HG03095 (cell line): Measurements from ENCODE around the gene UMODL1.
A peak's percentile ranks its signal among the peaks of the same experiment; 100 is the strongest.

ENCODE experiments used
- ATAC-seq: cut with Tn5 transposase; IDR thresholded peaks from one replicate; pipeline ENCODE4 v1.9.1; 2021; ENCODE audit warnings: moderate library complexity; ENCODE audit not compliant: unreplicated experiment

Gene UMODL1

GRCh38 chr21:42058631-42059111, 12.4 kb upstream of the UMODL1 start:
- ATAC-seq = no peak

GRCh38 chr21:42059141-42059540, 12.0 kb upstream of the UMODL1 start:
- no peak for ATAC-seq

DNA sequence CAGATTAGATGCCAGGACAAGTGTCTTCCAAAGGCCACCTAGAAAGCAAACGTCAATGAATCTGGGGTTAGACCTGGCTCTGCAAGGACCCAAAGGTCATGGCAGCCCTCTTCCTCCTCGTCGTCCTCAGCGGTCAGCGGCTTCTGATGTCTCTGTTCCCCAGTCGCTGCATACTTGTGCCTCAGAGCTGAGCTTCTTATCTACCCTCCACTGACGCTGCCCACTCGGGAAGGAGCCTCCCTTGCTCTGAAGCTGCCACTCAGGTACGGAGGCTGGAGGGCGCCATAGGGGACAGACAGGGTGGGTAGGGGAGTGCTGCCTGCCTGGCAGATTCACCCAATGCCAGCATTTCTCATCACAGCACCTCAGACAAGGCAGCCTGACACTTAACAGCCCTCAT, 11.4 kb upstream of the UMODL1 start:
- ATAC-seq = no peak

DNA sequence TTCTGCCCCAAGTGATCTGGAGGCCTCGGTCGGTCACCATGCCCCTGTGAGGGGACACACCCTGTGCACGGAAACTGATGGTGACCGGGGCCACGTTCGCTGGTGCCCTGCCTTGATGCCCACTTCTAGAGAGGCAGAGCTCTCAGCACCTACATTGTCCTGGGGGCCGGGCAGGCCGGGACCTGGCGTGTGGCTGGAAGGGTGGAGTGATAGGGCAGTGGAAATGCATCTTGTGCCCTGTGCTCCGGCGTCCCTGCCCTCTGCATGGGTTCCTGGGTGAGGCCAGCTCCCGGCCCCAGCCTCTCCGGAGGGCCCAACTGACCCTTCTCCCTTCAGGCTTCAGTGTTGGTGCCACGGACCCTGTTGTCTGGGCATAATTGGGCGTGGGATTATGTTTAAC, 11.0 kb upstream of the UMODL1 start:
- no peak for ATAC-seq

GRCh38 chr21:42061195-42061985, 9.7 kb upstream of the UMODL1 start:
- ATAC-seq = peak; percentile 48

DNA sequence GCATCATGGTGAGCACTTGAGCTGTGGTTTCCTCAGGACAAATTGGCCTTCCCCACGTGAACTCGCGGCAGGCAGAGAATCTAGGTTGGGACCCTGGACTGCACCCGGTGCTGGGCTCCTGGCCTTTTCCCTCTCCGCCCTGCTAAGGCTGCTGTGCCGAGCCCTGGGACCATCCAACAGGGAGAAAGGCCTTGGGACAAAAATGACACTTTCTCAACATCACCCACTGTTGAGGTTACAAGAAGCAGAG, 9.2 kb upstream of the UMODL1 start:
- no peak for ATAC-seq

GRCh38 chr21:42062236-42063022, 8.7 kb upstream of the UMODL1 start:
- peak; percentile 42 for ATAC-seq

- no peak for ATAC-seq
Measured at GRCh38 chr21:42063191-42063570, 7.9 kb upstream of the UMODL1 start.

DNA sequence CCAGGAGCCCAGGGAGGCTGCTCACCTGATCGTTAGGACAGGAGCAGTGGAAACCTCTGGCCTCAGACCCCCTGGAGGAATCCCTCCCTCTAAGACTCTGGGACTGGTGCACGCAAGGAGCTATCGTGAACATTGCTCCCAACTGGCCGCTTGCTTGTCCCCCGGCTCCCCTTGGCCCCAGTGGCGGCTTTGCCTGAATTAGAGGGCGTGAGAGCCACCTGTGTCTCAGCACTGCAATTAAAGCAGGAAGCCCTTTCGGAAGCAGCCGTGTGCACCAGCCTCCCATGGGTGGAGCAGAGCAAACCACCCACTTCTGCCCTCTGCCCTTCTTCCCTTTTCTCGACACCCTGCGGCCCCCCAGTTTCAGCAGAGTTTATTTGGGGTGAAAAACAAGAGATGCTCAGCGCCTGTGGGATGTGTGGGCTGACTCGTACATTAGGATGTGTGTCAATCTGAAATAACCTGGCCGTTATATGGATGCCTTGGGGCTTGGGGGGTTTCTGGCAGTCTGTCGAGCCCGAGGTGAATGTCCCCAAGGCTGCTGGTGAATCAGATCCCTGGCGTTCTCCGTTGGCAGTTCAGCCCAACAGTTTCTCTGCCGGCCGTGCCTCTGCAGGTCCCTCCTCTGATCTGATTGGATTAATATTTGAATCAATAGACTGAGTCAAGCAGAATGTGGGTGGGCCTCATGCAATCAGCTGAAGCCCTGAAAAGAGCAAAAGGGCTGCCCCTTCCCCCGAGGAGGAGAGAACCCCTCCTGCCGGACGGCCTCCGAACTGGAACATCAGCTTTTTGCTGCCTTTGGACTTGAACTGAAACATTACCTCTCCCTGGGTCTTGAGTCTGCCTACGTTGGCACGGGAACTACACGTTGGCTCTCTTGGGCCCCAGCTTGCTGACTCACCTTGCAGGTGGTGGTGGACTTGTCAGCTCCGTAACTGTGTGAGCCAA, 7.3 kb upstream of the UMODL1 start:
- no peak for ATAC-seq

DNA sequence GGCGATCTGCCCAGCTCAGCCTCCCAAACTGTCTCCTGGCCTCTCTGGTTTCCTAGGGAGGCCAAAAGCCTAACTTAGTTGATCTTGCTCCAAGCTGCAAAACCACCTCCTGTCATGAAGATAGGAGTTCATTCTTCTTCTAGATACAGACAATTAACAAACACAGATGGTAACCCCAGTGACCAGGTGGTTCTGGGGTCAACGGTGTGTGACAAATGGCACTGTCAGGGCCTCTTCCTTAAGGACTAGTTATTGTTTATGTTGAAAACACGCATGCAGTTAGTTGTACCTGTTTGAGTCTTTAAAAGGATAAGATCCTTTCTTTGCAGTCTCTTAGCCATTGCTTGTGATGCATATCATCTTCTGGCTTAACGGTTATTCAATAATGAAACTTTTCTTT, 4.6 kb upstream of the UMODL1 start:
- ATAC-seq = no peak

GRCh38 chr21:42067531-42068255, 3.4 kb upstream of the UMODL1 start:
- no peak for ATAC-seq

GRCh38 chr21:42068256-42068545, 2.9 kb upstream of the UMODL1 start:
- ATAC-seq = no peak

- ATAC-seq = no peak
Measured at GRCh38 chr21:42068592-42068991, 2.5 kb upstream of the UMODL1 start.

DNA sequence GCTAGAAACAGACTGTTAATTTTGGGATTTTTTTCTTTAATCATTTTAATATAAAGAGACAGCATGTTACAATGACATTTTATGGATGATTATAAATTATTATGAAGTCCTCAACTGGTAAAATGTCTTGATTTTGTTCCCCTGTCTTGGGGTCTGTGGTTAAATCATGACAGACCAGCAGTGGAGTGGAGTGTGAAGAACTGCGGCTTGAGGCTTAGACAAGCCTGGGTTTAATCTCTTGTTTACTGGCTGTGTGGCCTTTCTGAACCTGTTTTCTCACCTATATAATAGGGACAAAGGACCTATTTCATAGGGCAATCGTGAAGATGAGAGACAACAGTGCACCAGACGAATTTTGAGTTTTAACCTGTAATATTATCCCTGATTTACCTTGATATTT, 1.8 kb upstream of the UMODL1 start:
- no peak for ATAC-seq

GRCh38 chr21:42069843-42070242, 1.3 kb upstream of the UMODL1 start:
- ATAC-seq = no peak

DNA sequence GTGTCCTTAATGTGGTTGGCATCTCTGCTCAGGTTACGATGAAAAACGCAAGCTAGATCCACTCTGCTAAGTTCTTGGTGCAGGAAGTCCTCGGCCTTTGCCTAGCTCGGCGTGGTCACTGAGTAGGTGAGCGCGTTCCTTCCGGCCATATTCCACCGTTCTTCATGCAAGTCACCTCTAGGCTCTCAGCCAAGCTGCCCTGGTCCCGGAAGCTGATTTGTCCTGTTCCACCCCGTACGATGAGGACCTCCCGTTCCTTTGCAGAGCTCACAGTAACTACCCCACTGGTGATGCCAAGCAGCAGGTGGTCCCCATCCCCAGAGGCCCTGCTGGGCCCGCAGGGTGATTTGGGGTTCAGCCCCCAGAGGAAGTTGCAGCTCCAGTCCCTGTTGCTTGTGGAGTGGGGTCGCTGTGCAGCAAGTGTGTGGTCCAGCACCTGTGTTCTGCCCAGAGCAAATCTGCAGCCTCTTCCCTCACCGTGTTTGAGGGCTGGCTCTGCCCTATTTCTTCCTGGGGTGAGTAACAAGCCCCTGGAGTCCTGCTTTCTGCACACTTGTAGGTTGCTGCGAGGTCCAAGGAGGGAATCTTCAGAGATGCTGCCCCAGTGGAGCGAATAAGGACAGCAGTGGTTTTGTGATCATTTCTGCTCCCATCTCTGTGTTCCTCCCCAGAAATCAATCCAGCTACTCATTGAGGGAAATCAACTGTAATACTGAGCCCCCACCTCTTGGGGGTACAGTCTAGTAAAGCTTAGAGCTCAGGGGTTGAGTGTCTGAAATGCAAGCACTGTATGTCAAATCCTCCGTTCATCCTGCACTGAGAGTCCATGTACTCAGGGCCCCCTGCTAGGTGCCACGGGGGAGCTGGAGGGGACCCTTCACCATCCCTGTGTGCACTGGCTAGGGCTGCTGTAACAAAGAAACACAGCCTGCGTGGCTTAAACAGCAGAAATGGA, 2.3 kb downstream of the UMODL1 start:
- no peak for ATAC-seq

DNA sequence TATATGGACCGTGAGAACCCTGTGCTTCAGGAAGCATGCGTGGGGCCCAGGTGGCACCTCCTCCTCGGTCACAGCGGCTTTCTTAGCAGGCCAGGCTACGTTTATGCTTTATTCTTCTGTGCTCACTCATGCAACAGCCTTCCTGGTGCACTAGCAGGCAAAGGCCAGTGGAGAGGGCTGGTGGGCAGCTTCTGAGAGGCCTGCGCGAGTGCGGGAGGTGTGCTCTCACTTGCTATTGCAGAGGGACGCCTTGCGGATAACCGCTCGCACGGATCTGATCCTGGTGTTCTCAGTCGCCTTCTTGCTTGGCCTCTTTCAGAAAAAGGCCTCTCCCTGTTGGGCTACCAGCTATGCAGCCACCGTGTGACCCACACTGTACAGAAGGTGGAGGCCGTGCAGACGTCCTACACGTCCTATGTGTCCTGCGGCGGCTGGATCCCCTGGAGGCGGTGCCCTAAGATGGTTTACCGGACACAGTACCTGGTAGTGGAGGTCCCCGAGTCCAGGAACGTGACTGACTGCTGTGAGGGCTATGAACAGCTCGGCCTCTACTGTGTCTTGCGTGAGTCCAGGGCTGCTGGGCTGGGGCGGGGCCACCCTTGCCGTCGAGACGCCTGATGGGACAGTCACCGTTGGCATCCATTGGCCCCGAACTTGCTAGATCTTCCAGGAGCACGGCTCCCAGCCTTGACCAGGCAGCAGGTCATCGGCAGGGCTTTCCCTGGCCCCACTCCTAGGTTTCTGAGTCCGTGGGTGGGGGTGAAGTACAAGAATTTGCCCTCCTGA, 4.8 kb downstream of the UMODL1 start:
- ATAC-seq = no peak

GRCh38 chr21:42077685-42078238, 6.6 kb downstream of the UMODL1 start:
- peak; percentile 86 for ATAC-seq
